GM19351 (cell line): ENCODE data around the gene CPSF3.
A peak's percentile ranks its signal among the peaks of the same experiment; 100 is the strongest.

ENCODE experiments used
- ATAC-seq: cut with Tn5 transposase; IDR thresholded peaks from one replicate; pipeline ENCODE4 v1.9.1; 2021; ENCODE audit warnings: mild to moderate bottlenecking, moderate library complexity; ENCODE audit not compliant: unreplicated experiment

CPSF3 gene

GRCh38 chr2:9423100-9423921 is at the start of gene CPSF3, which contains the start of gene ITGB1BP1:
CPSF3 (plus strand) TSS chr2:9423654; CDS start chr2:9423774, 120 bp downstream.
ITGB1BP1 (minus strand) TSS chr2:9423528; CDS start chr2:9418697, 4,831 bp downstream.
- peak; percentile 80 for ATAC-seq

GRCh38 chr2:9374071-9374730 is 49.3 kb upstream of the CPSF3 start:
- ATAC-seq: no peak

- ATAC-seq: no peak
Observed at GRCh38 chr2:9375857-9376428, 47.5 kb upstream of the CPSF3 start.

- no peak for ATAC-seq
Observed at GRCh38 chr2:9377461-9378097, 45.9 kb upstream of the CPSF3 start.

- ATAC-seq: no peak
Observed at GRCh38 chr2:9378433-9379390, 44.7 kb upstream of the CPSF3 start.

GRCh38 chr2:9379391-9379755 is 44.1 kb upstream of the CPSF3 start:
- ATAC-seq: no peak

GRCh38 chr2:9380702-9381628 is 42.5 kb upstream of the CPSF3 start:
- ATAC-seq: no peak

GRCh38 chr2:9382604-9383235 is 40.7 kb upstream of the CPSF3 start:
- no peak for ATAC-seq

GRCh38 chr2:9384521-9384920 is 38.9 kb upstream of the CPSF3 start:
- no peak for ATAC-seq

- no peak for ATAC-seq
Observed at GRCh38 chr2:9385841-9386240, 37.6 kb upstream of the CPSF3 start.

GRCh38 chr2:9388199-9388681 is 35.2 kb upstream of the CPSF3 start:
- no peak for ATAC-seq

- no peak for ATAC-seq
Observed at GRCh38 chr2:9388950-9389911, 34.2 kb upstream of the CPSF3 start.

- no peak for ATAC-seq
Observed at GRCh38 chr2:9390151-9390850, 33.2 kb upstream of the CPSF3 start.

- no peak for ATAC-seq
Observed at GRCh38 chr2:9390991-9391390, 32.5 kb upstream of the CPSF3 start.

GRCh38 chr2:9391961-9392720 is 31.3 kb upstream of the CPSF3 start:
- no peak for ATAC-seq
